Heart left ventricle (tissue), 16 donors: Measurements from ENCODE around the gene FEM1C. TPM values are rescaled to one million over a fixed set of nuclear protein-coding genes. Genes with fewer than 3 reads are reported as not detected.

Experiments
- ATAC-seq, 4 donors: fragments of 200-7000 bp; cut with Tn5 transposase; one replicate each; pipeline ENCODE4 v1.9.1; 2020 to 2022; ENCODE audit warnings: moderate library complexity in 4 of 4, mild to moderate bottlenecking in 3 of 4, moderate number of reproducible peaks in 1 of 4
- DNase-seq, 5 donors: peaks; one replicate each; pipeline ENCODE4 v3.0.0-alpha.2; 2020
- H3K27ac ChIP-seq, 12 donors: fragments of 200-600 bp; sonication (generic) in 4 of 12; one replicate each; pipeline versions ENCODE4 v1.5.0 to v1.8.0; 2016 to 2022; ENCODE audit warnings: mild to moderate bottlenecking in 2 of 12
- H3K27me3 ChIP-seq, 9 donors: fragments of 200-600 bp; sonication (generic) in 2 of 9; one replicate each; pipeline versions ENCODE4 v1.5.1 to v1.8.0; 2016 to 2022; ENCODE audit warnings: mild to moderate bottlenecking in 3 of 9
- H3K36me3 ChIP-seq, 9 donors: fragments of 200-600 bp; sonication (generic) in 2 of 9; one replicate each; pipeline versions ENCODE4 v1.5.0 to v1.8.0; 2018 to 2022; ENCODE audit warnings: mild to moderate bottlenecking in 2 of 9
- H3K4me1 ChIP-seq, 12 donors: fragments of 200-600 bp; sonication (generic) in 4 of 12; one replicate each; pipeline versions ENCODE4 v1.5.0 to v1.8.0; 2016 to 2022; ENCODE audit warnings: mild to moderate bottlenecking in 3 of 12
- H3K4me3 ChIP-seq, 12 donors: fragments of 200-600 bp; sonication (generic) in 4 of 12; one replicate each; pipeline versions ENCODE4 v1.5.0 to v1.8.0; 2017 to 2022; ENCODE audit warnings: mild to moderate bottlenecking in 9 of 12, moderate library complexity in 4 of 12
- H3K9me3 ChIP-seq, 12 donors: fragments of 200-600 bp; sonication (generic) in 4 of 12; one replicate each; pipeline versions ENCODE4 v1.5.0 to v1.8.0; 2016 to 2022; ENCODE audit warnings: mild to moderate bottlenecking in 1 of 12
- CTCF ChIP-seq, 12 donors: fragments of 200-600 bp; sonication (generic) in 4 of 12; IDR thresholded peaks; one replicate each; pipeline versions ENCODE4 v1.5.0 to v1.8.0; 2018 to 2022; ENCODE audit warnings: antibody characterized with exemption in 12 of 12, mild to moderate bottlenecking in 5 of 12
- POLR2A ChIP-seq, 2 donors: fragments of 450-650 bp; IDR thresholded peaks; one replicate each; pipeline ENCODE4 v1.6.1; 2017; ENCODE audit warnings: antibody characterized with exemption in 2 of 2, mild to moderate bottlenecking in 2 of 2, moderate library complexity in 2 of 2
- WGBS, 4 donors: extraction: QIAGEN DNeasy Blood & Tissue Kit in 2 of 4; methylation state at CpG; one replicate each; pipeline versions ENCODE4 v1.1.5 to v1.1.7; 2013 to 2018; 5-methylcytosine and 5-hydroxymethylcytosine counted together
- intact Hi-C, 10 donors: fragments of 100-400 bp; cut with DNase I; formaldehyde crosslinking; loops; one replicate each; pipeline versions ENCODE4 v1.11.1 to v1.14.2; 2022
- long read RNA-seq, 3 donors: library from polyadenylated mRNA; unstranded; transcript quantifications; one replicate each; pipeline ENCODE4 v2.0.0, GENCODE V29; 2020 to 2021
- polyA plus RNA-seq, 2 donors: library from polyadenylated mRNA; stranded (reverse); fragments of 200-250 nt; gene quantifications; one replicate each; pipeline ENCODE4 v1.2.3, GENCODE V29; 2013
- total RNA-seq, 9 donors: library from RNA; depleted of rRNA in 2 of 9; stranded (reverse); fragments of >200 nt in 2 of 9; fragmentation: NEBNext Ultra II Directional in 3 of 9; extraction: Animal tissue kit (Norgen Biotek cat#: 25700) in 3 of 9; gene quantifications; one replicate each; pipeline versions ENCODE4 v1.1.0 to v1.2.4, GENCODE V29; 2016 to 2023
- donor health status: ischemic (EF 13 %, LVEDD 7.1; RV severe dilation, severe dysfunction).
- donor health status: healthy with polysubstance abuse.
- donor health status: DM: no; HTN: yes; CAD: no.
- donor health status: DM: no; HTN: no; CAD: no.
- donor health status: ischemic (EF 25% LVEDD 6.9; RV normal size, moderate dysfunction).
- donor health status: ischemic (EF 25% LVEDD 5.7; RV mildly dilated, moderate dysfunction).
- donor health status: healthy.
- donor health status: DM: yes; HTN: yes; CAD: no.
- donor health status: ischemic (EF 35%, LVEDD 5.7; RV mildly dilated, moderate dysfunction).
- donor health status: nonischemic (EF 11% LVEDD 7.7; RV severe dilation, severe dysfunction).
- donor health status: DM: yes; HTN: yes; CAD: no.
- donor health status: PGD.
- donor health status: ischemic (EF 29% LVEDD 5.4; RV normal size, mild dysfunction).
- donor health status: nonischemic (EF 23%, LVEDD 6.1; RV moderate dilation, normal function).

Gene FEM1C, protein sequence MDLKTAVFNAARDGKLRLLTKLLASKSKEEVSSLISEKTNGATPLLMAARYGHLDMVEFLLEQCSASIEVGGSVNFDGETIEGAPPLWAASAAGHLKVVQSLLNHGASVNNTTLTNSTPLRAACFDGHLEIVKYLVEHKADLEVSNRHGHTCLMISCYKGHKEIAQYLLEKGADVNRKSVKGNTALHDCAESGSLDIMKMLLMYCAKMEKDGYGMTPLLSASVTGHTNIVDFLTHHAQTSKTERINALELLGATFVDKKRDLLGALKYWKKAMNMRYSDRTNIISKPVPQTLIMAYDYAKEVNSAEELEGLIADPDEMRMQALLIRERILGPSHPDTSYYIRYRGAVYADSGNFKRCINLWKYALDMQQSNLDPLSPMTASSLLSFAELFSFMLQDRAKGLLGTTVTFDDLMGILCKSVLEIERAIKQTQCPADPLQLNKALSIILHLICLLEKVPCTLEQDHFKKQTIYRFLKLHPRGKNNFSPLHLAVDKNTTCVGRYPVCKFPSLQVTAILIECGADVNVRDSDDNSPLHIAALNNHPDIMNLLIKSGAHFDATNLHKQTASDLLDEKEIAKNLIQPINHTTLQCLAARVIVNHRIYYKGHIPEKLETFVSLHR
- total RNA-seq (10 to 100 TPM; 37.5 to 92.7 (median 48.9) TPM), polyA plus RNA-seq (10 to 100 TPM; 14.9 to 36.9 TPM)
- long read RNA-seq, donor 1, full-length matches to known transcripts: 24 of 31 reads
- long read RNA-seq, donor 1, partial matches to known transcripts: 3 of 31 reads
- long read RNA-seq, donor 1, other reads (novel, unspliced or antisense): 4 of 31 reads
- long read RNA-seq, donor 2, full-length matches to known transcripts: 89 of 122 reads
- long read RNA-seq, donor 2, partial matches to known transcripts: 18 of 122 reads
- long read RNA-seq, donor 2, other reads (novel, unspliced or antisense): 15 of 122 reads
- long read RNA-seq, donor 3, full-length matches to known transcripts: 59 of 73 reads
- long read RNA-seq, donor 3, partial matches to known transcripts: 9 of 73 reads
- long read RNA-seq, donor 3, other reads (novel, unspliced or antisense): 5 of 73 reads

DNA sequence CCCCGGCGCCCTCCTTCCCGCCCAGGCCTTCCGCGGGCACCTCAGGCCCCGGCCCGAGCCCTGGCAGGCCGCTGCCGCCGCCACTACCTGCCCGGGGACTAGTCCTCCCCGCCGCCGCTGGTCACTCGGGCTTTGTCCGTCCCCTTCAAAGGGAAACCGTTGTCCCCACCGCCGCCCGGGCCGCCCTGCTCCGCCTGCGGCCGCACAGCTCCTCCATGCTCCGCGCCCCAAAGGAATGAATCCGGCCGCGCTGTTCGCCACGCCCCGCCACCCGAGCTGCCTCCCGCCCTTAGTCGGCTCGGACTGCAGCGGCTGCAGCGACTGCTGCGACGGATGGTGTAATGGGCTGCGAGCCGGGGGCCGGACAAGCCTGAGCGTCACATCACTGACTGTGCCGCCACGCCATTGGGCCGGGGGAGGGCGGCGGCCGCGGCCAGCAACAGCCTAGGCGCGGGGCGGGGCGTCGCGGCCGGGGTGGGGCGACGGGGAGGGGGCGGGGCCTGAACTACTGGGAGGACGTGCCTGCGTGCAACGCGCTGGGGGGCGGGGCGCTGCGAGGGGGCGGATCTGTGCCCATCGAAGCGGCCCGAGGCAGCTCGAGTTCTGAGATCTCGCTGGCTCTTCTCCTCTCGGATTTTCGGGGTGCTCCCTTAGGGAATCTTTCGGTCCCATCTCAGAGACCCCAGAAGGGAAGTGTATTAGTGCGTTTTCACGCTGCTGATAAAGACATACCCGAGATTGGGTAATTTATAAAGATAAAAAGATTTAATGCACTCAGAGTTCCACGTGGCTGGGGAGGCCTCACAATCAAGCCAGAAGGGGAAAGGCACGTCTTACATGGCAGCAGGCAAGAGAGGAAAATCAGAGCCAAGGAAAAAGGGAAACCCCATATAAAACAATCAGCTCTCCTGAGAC, at the start of gene FEM1C:
FEM1C (minus strand) TSS at position 340 of the 915 bp plus-strand sequence. CDS start 1,282 bp downstream, outside the sequence.
- no peak for TF ChIP-seq CTCF (IDR thresholded peaks at IDR 0.05)
- peak; percentile 99 to 100 for TF ChIP-seq POLR2A (IDR thresholded peaks at IDR 0.05)
- Histone ChIP-seq H3K27ac (peak within 1 kb of the TSS; percentile 78 to 99 (median 97)), H3K36me3 (peaks cover 0 to 19% (median 7%) of the 10 kb centered on the region in 9 donors), H3K27me3 (no peaks in the 10 kb centered on the region), H3K4me1 (peaks cover 0 to 42% (median 21%) of the 10 kb centered on the region in 12 donors), H3K4me3 (peak within 1 kb of the TSS; percentile 61 to 98 (median 89)), H3K9me3 (peaks cover 0 to 16% (median 6%) of the 10 kb centered on the region in 12 donors)
- intact Hi-C loops: loop anchor here in 8 of 10 donors (2.0 to 10.0 kb wide), 11 partner anchors 80 to 298 kb away; partner anchors contain the start of genes AP3S1 (in 2 of the 8), ATG12 (in 2 of the 8) and TMED7 (in 2 of the 8)
- ATAC-seq (peak; percentile 98 to 99 (median 98)), DNase-seq (peak; percentile 98 to 99 (median 98))
- WGBS, 4 donors: 1 to 2% (median 1%) methylated on average over 47 to 82 of the region's 82 CpGs

GRCh38 chr5:115589043-115589442, 44.5 kb upstream of the FEM1C start:
- no peaks in the 10 kb centered on the region for H3K27me3 ChIP-seq
- WGBS, 4 donors: 46 to 52% (median 50%) methylated on average over 3 of the region's 3 CpGs
- H3K36me3 ChIP-seq: no peaks in the 10 kb centered on the region
- H3K9me3 ChIP-seq: no peaks in the 10 kb centered on the region
- peaks cover 0 to 23% (median 5%) of the 10 kb centered on the region in 12 donors for H3K4me1 ChIP-seq
- no peak for TF ChIP-seq POLR2A (IDR thresholded peaks at IDR 0.05)
- no peak for TF ChIP-seq CTCF (IDR thresholded peaks at IDR 0.05)
- intact Hi-C loops: loop anchor here in 8 of 10 donors (5.0 to 10.0 kb wide), 4 partner anchors 212 to 494 kb away; no protein-coding TSS in a partner anchor
- ATAC-seq: peak; percentile 84 to 90 (median 86)
- H3K4me3 ChIP-seq: no peak overlapping the region
- peak in 4 of 5 donors; percentile 35 to 54 (median 46) for DNase-seq
- H3K27ac ChIP-seq: peak overlapping the region in 5 of 12 donors; percentile 3 to 48 (median 30)

- Histone ChIP-seq H3K27me3 (no peaks in the 10 kb centered on the region), H3K4me3 (no peak overlapping the region), H3K27ac (peak overlapping the region in 4 of 12 donors; percentile 3 to 48 (median 23)), H3K9me3 (no peaks in the 10 kb centered on the region), H3K36me3 (no peaks in the 10 kb centered on the region), H3K4me1 (peaks cover 0 to 24% (median 5%) of the 10 kb centered on the region in 12 donors)
- no peak for DNase-seq
- TF ChIP-seq POLR2A (IDR thresholded peaks at IDR 0.05) (no peak), CTCF (IDR thresholded peaks at IDR 0.05) (no peak)
- 54 to 67% (median 57%) methylated on average over 4 of the region's 4 CpGs for WGBS, 4 donors
- intact Hi-C loops: loop anchor here in 8 of 10 donors (5.0 to 10.0 kb wide), 4 partner anchors 211 to 494 kb away; no protein-coding TSS in a partner anchor
- peak in 1 of 4 donors; percentile 6 for ATAC-seq
Measured at GRCh38 chr5:115588640-115589039, 44.1 kb upstream of the FEM1C start.
